ENCODE results near the gene EVL.
A peak's percentile ranks its signal among the peaks of the same experiment; 100 is the strongest.

The EVL gene

GRCh38 chr14:100071545-100071944 lies 6.3 kb downstream of the EVL start:
- TF ChIP-seq MYC (IDR thresholded peaks at IDR 0.05; ENCODE audit: low read depth, low read length): no peak
- TF ChIP-seq POLR2A (IDR thresholded peaks at IDR 0.05; ENCODE audit: extremely low read depth, insufficient read length): no peak
- no peak for TF ChIP-seq MAX (IDR thresholded peaks at IDR 0.05; ENCODE audit: low read depth, low read length)
- TF ChIP-seq CTCF (IDR thresholded peaks at IDR 0.05; ENCODE audit: low read depth, low read length): no peak
- H3K4me3 ChIP-seq (ENCODE audit: low read depth, low read length): no peak overlapping the region
- no peak for DNase-seq (ENCODE audit: low read depth)

GRCh38 chr14:100072783-100073346 lies 7.6 kb downstream of the EVL start:
- peak; percentile 84 for DNase-seq (ENCODE audit: low read depth)
- H3K4me3 ChIP-seq (ENCODE audit: low read depth, low read length): no peak overlapping the region
- TF ChIP-seq MAX (IDR thresholded peaks at IDR 0.05; ENCODE audit: low read depth, low read length) (0 out of 2 replicates have a peak, but pooled peaks have one; percentile 10), POLR2A (IDR thresholded peaks at IDR 0.05; ENCODE audit: extremely low read depth, insufficient read length) (no peak)

GRCh38 chr14:100073576-100074430 lies 8.6 kb downstream of the EVL start:
- no peak overlapping the region for H3K4me3 ChIP-seq (ENCODE audit: low read depth, low read length)
- peak; percentile 31 for DNase-seq (ENCODE audit: low read depth)
- TF ChIP-seq MAX (IDR thresholded peaks at IDR 0.05; ENCODE audit: low read depth, low read length) (no peak), CTCF (IDR thresholded peaks at IDR 0.05; ENCODE audit: low read depth, low read length) (no peak), POLR2A (IDR thresholded peaks at IDR 0.05; ENCODE audit: extremely low read depth, insufficient read length) (no peak), MYC (IDR thresholded peaks at IDR 0.05; ENCODE audit: low read depth, low read length) (no peak)

- no peak overlapping the region for H3K4me3 ChIP-seq (ENCODE audit: low read depth, low read length)
- no peak for TF ChIP-seq POLR2A (IDR thresholded peaks at IDR 0.05; ENCODE audit: extremely low read depth, insufficient read length)
- TF ChIP-seq MYC (IDR thresholded peaks at IDR 0.05; ENCODE audit: low read depth, low read length): no peak
- no peak for TF ChIP-seq MAX (IDR thresholded peaks at IDR 0.05; ENCODE audit: low read depth, low read length)
- DNase-seq (ENCODE audit: low read depth): no peak
Measured at GRCh38 chr14:100074431-100075100, 9.3 kb downstream of the EVL start.

- no peak for DNase-seq (ENCODE audit: low read depth)
- no peak overlapping the region for H3K4me3 ChIP-seq (ENCODE audit: low read depth, low read length)
- TF ChIP-seq POLR2A (IDR thresholded peaks at IDR 0.05; ENCODE audit: extremely low read depth, insufficient read length) (no peak), CTCF (IDR thresholded peaks at IDR 0.05; ENCODE audit: low read depth, low read length) (no peak), MAX (IDR thresholded peaks at IDR 0.05; ENCODE audit: low read depth, low read length) (no peak), MYC (IDR thresholded peaks at IDR 0.05; ENCODE audit: low read depth, low read length) (no peak)
Measured at GRCh38 chr14:100075681-100076080, 10.5 kb downstream of the EVL start.

- DNase-seq (ENCODE audit: low read depth): peak; percentile 96
- TF ChIP-seq POLR2A (IDR thresholded peaks at IDR 0.05; ENCODE audit: extremely low read depth, insufficient read length) (no peak), CTCF (IDR thresholded peaks at IDR 0.05; ENCODE audit: low read depth, low read length) (peak; percentile 59)
Measured at GRCh38 chr14:100076133-100076532, 10.9 kb downstream of the EVL start.

More at GRCh38 chr14:100076133-100076532, 10.9 kb downstream of the EVL start:
- no peak overlapping the region for H3K4me3 ChIP-seq (ENCODE audit: low read depth, low read length)
